ENCODE data around the gene CDHR1.
"Not testable (repeated sequence)": the region's sequence is repeated elsewhere in the genome, so short reads cannot be mapped to it uniquely, and the experiment has no call there.

Gene CDHR1

DNA sequence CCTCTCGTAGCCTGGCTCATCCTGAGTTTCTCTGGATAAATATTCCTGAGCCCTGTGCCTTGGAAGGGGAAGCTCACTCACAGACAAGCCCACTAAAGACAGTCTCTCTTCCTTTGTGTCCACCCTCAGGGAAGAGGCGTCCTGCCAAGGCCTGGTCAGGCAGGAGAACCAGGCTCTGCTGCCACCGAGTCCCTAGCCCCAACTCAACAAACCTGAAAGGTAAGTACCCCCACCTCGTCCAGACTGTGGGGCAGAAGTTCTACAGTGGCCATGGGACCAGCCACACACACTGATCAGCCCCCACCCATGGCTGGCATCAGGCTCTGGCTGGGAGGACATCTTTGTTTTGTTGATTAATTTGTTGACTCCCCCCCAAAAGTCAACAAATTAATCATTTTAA lies 18.0 kb upstream of the CDHR1 start (continued):
- TF ChIP-seq BACH2 (CRISPR knock-in tag; IDR thresholded peaks at IDR 0.05; ENCODE audit: borderline replicate concordance) (no peak), TCF4 (CRISPR knock-in tag; IDR thresholded peaks at IDR 0.05; ENCODE audit: borderline replicate concordance) (no peak), ISL1 (CRISPR knock-in tag; IDR thresholded peaks at IDR 0.05) (no peak), TOX (CRISPR knock-in tag; IDR thresholded peaks at IDR 0.05; ENCODE audit: borderline replicate concordance) (no peak), OSR1 (CRISPR knock-in tag; IDR thresholded peaks at IDR 0.05) (no peak)

DNA sequence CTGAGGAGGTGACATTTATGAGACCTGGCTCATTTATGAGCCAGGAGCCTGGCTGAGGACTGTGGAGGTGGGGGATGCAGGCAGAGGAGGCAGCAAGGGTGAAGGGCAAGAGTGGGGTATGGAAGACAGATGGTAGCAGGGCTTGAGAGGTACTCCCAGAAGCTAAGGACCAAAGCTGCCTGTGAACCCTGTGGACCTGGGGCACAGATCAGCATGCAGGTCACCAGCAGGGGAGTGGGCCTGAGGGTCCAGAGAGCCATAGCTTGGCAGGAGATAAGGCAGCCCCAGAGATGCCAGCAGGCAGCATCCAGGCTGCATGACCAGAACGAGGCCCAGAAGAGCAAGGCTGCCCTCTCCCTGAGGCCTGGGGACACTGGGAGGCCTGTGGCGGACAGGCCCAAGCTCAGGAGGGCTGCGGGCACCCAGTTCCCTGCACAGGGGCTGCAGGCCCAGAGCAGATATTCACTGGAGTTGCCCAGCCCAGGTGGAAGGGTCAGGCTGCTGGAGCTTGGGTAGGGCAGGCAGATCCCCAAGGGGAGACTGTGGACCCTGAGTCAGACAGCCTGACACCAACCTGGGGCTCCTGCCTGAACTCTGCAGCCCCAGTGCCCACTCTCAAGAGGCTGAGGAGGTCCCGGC lies 17.4 kb upstream of the CDHR1 start:
- TF ChIP-seq BACH2 (CRISPR knock-in tag; IDR thresholded peaks at IDR 0.05; ENCODE audit: borderline replicate concordance): no peak
- no peak for TF ChIP-seq CSDC2 (CRISPR knock-in tag; IDR thresholded peaks at IDR 0.05)
- no peak for TF ChIP-seq ESRRG (CRISPR knock-in tag; IDR thresholded peaks at IDR 0.05)
- TF ChIP-seq TCF4 (CRISPR knock-in tag; IDR thresholded peaks at IDR 0.05; ENCODE audit: borderline replicate concordance): no peak
- no peak for ATAC-seq

DNA sequence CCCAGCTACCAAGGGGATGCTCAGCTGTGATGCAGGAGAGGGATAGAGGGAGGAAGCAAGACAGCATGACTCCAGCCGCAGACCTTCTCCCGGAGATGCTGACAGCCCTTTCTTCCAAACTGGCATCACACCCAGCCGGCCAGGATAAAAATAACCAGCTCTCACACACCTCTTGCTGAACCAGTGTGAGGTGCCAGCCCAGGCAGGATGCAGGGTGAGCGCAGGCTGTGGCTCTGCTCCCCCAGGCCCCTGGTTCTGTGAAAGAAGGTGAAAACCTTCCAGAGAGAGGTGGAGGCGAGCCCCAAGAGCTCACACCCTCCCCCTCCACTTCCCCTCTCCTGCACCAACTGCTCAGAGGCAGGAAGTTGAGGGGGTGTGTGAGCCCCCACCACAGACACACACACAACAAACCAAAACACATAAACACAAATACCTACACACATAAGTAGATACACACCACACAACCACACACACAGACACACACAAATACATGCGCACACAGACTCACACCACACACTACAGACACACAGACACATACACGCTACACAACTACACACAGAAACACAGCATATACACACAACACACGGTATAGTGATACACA lies 16.7 kb upstream of the CDHR1 start:
- TF ChIP-seq ARNTL (CRISPR knock-in tag; IDR thresholded peaks at IDR 0.05; ENCODE audit: borderline replicate concordance, low read depth) (no peak), BACH2 (CRISPR knock-in tag; IDR thresholded peaks at IDR 0.05; ENCODE audit: borderline replicate concordance) (no peak), SNAI2 (CRISPR knock-in tag; IDR thresholded peaks at IDR 0.05) (no peak), TOX (CRISPR knock-in tag; IDR thresholded peaks at IDR 0.05; ENCODE audit: borderline replicate concordance) (no peak), ZC3H10 (CRISPR knock-in tag; IDR thresholded peaks at IDR 0.05) (no peak), ESRRG (CRISPR knock-in tag; IDR thresholded peaks at IDR 0.05) (no peak), ZFP30 (CRISPR knock-in tag; IDR thresholded peaks at IDR 0.05) (no peak), PPARA (CRISPR knock-in tag; IDR thresholded peaks at IDR 0.05; ENCODE audit: borderline replicate concordance) (no peak), OSR1 (CRISPR knock-in tag; IDR thresholded peaks at IDR 0.05) (no peak), ZNF70 (CRISPR knock-in tag; IDR thresholded peaks at IDR 0.05) (no peak), ZNF565 (CRISPR knock-in tag; conservative IDR thresholded peaks at IDR 0.05; ENCODE audit: low read depth) (no peak), GLIS3 (CRISPR knock-in tag; IDR thresholded peaks at IDR 0.05) (no peak), TCF4 (CRISPR knock-in tag; IDR thresholded peaks at IDR 0.05; ENCODE audit: borderline replicate concordance) (no peak), ZFP3 (CRISPR knock-in tag; IDR thresholded peaks at IDR 0.05) (no peak)
- TF ChIP-seq, protein P1, sequence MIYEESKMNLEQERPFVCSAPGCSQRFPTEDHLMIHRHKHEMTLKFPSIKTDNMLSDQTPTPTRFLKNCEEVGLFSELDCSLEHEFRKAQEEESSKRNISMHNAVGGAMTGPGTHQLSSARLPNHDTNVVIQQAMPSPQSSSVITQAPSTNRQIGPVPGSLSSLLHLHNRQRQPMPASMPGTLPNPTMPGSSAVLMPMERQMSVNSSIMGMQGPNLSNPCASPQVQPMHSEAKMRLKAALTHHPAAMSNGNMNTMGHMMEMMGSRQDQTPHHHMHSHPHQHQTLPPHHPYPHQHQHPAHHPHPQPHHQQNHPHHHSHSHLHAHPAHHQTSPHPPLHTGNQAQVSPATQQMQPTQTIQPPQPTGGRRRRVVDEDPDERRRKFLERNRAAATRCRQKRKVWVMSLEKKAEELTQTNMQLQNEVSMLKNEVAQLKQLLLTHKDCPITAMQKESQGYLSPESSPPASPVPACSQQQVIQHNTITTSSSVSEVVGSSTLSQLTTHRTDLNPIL (CRISPR knock-in tag; IDR thresholded peaks at IDR 0.05; ENCODE audit: low read depth): no peak
- TF ChIP-seq, protein P2, sequence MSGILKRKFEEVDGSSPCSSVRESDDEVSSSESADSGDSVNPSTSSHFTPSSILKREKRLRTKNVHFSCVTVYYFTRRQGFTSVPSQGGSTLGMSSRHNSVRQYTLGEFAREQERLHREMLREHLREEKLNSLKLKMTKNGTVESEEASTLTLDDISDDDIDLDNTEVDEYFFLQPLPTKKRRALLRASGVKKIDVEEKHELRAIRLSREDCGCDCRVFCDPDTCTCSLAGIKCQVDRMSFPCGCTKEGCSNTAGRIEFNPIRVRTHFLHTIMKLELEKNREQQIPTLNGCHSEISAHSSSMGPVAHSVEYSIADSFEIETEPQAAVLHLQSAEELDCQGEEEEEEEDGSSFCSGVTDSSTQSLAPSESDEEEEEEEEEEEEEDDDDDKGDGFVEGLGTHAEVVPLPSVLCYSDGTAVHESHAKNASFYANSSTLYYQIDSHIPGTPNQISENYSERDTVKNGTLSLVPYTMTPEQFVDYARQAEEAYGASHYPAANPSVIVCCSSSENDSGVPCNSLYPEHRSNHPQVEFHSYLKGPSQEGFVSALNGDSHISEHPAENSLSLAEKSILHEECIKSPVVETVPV (CRISPR knock-in tag; IDR thresholded peaks at IDR 0.05): no peak
- TF ChIP-seq, protein P3, sequence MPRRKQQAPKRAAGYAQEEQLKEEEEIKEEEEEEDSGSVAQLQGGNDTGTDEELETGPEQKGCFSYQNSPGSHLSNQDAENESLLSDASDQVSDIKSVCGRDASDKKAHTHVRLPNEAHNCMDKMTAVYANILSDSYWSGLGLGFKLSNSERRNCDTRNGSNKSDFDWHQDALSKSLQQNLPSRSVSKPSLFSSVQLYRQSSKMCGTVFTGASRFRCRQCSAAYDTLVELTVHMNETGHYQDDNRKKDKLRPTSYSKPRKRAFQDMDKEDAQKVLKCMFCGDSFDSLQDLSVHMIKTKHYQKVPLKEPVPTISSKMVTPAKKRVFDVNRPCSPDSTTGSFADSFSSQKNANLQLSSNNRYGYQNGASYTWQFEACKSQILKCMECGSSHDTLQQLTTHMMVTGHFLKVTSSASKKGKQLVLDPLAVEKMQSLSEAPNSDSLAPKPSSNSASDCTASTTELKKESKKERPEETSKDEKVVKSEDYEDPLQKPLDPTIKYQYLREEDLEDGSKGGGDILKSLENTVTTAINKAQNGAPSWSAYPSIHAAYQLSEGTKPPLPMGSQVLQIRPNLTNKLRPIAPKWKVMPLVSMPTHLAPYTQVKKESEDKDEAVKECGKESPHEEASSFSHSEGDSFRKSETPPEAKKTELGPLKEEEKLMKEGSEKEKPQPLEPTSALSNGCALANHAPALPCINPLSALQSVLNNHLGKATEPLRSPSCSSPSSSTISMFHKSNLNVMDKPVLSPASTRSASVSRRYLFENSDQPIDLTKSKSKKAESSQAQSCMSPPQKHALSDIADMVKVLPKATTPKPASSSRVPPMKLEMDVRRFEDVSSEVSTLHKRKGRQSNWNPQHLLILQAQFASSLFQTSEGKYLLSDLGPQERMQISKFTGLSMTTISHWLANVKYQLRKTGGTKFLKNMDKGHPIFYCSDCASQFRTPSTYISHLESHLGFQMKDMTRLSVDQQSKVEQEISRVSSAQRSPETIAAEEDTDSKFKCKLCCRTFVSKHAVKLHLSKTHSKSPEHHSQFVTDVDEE (CRISPR knock-in tag; IDR thresholded peaks at IDR 0.05): no peak
- ATAC-seq: no peak

DNA sequence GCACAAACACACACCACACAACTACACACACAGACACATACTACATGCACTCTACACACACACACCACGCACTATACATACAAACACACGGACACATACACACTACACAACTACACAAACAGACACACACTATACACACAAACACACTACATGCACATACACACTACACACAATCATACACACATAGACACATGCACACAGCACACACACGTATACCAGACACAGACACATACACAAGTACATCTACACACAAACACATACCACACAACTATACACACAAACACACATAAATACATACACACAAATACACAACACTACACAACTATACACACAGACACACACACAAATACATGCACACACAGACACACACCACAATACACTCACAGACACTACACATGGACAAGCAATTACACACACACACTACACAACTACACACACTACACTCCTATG lies 16.2 kb upstream of the CDHR1 start:
- TF ChIP-seq CSDC2 (CRISPR knock-in tag; IDR thresholded peaks at IDR 0.05): no peak
- no peak for ATAC-seq

DNA sequence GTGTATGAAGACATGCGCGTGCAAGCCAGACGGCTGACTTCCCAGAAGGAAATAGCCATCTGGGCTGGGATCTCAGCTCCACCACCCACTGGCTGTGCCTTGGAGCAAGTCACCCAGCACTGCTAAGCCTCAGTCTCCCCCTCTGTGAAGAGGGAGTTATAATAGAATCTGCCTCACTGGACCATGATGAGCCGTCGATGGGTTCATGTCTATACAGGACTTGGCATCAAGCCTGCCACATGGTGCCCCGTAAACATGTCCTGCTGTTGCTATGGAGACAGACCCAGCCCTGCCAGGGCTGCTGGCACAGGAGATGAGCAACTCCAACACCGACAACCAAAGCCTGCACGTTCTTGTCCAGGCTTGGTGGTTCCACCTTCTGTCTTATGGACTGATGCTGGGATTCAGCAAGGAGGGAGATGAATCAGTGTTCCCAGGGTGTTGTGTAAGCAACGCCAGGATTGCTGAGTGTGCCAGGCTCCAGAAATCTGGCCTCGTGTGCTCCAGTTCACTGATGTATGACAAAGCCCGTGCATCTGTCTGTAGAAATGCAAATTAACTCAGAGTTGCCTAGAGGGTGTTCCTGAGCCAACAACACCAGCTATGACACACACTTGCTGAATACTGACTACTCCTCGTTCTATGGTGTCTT lies 15.2 kb upstream of the CDHR1 start:
- no peak for ATAC-seq
- TF ChIP-seq, protein P4, sequence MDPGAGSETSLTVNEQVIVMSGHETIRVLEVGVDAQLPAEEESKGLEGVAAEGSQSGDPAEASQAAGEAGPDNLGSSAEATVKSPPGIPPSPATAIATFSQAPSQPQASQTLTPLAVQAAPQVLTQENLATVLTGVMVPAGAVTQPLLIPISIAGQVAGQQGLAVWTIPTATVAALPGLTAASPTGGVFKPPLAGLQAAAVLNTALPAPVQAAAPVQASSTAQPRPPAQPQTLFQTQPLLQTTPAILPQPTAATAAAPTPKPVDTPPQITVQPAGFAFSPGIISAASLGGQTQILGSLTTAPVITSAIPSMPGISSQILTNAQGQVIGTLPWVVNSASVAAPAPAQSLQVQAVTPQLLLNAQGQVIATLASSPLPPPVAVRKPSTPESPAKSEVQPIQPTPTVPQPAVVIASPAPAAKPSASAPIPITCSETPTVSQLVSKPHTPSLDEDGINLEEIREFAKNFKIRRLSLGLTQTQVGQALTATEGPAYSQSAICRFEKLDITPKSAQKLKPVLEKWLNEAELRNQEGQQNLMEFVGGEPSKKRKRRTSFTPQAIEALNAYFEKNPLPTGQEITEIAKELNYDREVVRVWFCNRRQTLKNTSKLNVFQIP (CRISPR knock-in tag; IDR thresholded peaks at IDR 0.05; ENCODE audit: borderline replicate concordance, low read depth): no peak
- TF ChIP-seq ZNF8 (CRISPR knock-in tag; IDR thresholded peaks at IDR 0.05) (no peak), ARNTL (CRISPR knock-in tag; IDR thresholded peaks at IDR 0.05; ENCODE audit: borderline replicate concordance, low read depth) (no peak), OSR1 (CRISPR knock-in tag; IDR thresholded peaks at IDR 0.05) (no peak), ISL1 (CRISPR knock-in tag; IDR thresholded peaks at IDR 0.05) (no peak)
- TF ChIP-seq, protein P5, sequence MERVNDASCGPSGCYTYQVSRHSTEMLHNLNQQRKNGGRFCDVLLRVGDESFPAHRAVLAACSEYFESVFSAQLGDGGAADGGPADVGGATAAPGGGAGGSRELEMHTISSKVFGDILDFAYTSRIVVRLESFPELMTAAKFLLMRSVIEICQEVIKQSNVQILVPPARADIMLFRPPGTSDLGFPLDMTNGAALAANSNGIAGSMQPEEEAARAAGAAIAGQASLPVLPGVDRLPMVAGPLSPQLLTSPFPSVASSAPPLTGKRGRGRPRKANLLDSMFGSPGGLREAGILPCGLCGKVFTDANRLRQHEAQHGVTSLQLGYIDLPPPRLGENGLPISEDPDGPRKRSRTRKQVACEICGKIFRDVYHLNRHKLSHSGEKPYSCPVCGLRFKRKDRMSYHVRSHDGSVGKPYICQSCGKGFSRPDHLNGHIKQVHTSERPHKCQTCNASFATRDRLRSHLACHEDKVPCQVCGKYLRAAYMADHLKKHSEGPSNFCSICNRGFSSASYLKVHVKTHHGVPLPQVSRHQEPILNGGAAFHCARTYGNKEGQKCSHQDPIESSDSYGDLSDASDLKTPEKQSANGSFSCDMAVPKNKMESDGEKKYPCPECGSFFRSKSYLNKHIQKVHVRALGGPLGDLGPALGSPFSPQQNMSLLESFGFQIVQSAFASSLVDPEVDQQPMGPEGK (CRISPR knock-in tag; IDR thresholded peaks at IDR 0.05; ENCODE audit: borderline replicate concordance): no peak

DNA sequence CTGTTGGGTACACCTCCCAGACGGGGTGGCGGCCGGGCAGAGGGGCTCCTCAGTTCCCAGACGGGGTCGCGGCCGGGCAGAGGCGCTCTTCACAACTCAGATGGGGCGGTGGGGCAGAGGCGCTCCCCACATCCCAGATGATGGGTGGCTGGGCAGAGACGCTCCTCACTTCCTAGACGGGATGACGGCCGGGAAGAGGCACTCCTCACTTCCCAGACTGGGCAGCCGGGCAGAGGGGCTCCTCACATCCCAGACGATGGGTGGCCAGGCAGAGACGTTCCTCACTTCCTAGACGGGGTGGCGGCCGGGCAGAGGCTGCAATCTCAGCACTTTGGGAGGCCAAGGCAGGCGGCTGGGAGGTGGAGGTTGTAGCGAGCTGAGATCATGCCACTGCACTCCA lies 14.0 kb upstream of the CDHR1 start:
- not testable (repeated sequence) for ATAC-seq

Measured in SK-N-SH treated with all-trans-retinoic acid at 6 μM for 48 hours (cell line).